PC-9 (cell line): Measurements from ENCODE around the gene DMRT1. TPM values are rescaled to one million over a fixed set of nuclear protein-coding genes. Genes with fewer than 3 reads are reported as not detected.
A peak's percentile ranks its signal among the peaks of the same experiment; 100 is the strongest.

ENCODE experiments used
- BruUV-seq: library from RNA; stranded (reverse); fragments of 400-500 nt; replicated peaks from 2 replicates; lab custom pipeline; 2021; lab: Mats Ljungman, UMichigan
- CTCF ChIA-PET: fragments of 300-600 bp; sonication (Branson Sonifier 250); formaldehyde crosslinking; loops from one replicate; lab custom pipeline; 2022; ENCODE audit warnings: antibody characterized with exemption; lab: Charles Lee
- POLR2A ChIA-PET: fragments of 300-600 bp; sonication (Branson Sonifier 250); formaldehyde crosslinking; loops from one replicate; lab custom pipeline; 2022; ENCODE audit warnings: antibody characterized with exemption; ENCODE audit not compliant: unreplicated experiment; lab: Charles Lee
- DNase-seq, 2 experiments: peaks; one replicate each; pipeline versions ENCODE4 v3.0.0 to v3.0.0-alpha.2; 2015 to 2022; ENCODE audit warnings: mixed read lengths in 1 of 2
- H2AFZ ChIP-seq: fragments of 200-600 bp; sonication (generic); 2 replicates; pipeline ENCODE4 v1.8.1; 2017; ENCODE audit warnings: antibody characterized with exemption
- H3F3A ChIP-seq: fragments of 200-600 bp; sonication (generic); 2 replicates; pipeline ENCODE4 v1.8.1; 2017; ENCODE audit warnings: antibody characterized with exemption, mild to moderate bottlenecking, low read depth; ENCODE audit not compliant: insufficient read depth
- H3K27ac ChIP-seq: fragments of 200-600 bp; sonication (generic); 2 replicates; pipeline ENCODE4 v1.6.1; 2016; ENCODE audit warnings: mixed run types
- H3K27me3 ChIP-seq: fragments of 200-600 bp; sonication (generic); 2 replicates; pipeline ENCODE4 v1.6.1; 2016; ENCODE audit warnings: low read depth, mixed run types; ENCODE audit not compliant: insufficient read depth
- H3K36me3 ChIP-seq: fragments of 200-600 bp; sonication (generic); 2 replicates; pipeline ENCODE4 v1.6.1; 2016; ENCODE audit warnings: low read depth, mixed run types
- H3K4me1 ChIP-seq: fragments of 200-600 bp; sonication (generic); replicated peaks from 2 replicates; pipeline ENCODE4 v1.6.1; 2016; ENCODE audit warnings: mixed run types; ENCODE audit not compliant: insufficient read depth
- H3K4me2 ChIP-seq: fragments of 200-600 bp; sonication (generic); 2 replicates; pipeline ENCODE4 v1.6.1; 2017; ENCODE audit warnings: mixed run types
- H3K4me3 ChIP-seq: fragments of 200-600 bp; sonication (generic); 2 replicates; pipeline ENCODE4 v1.6.1; 2016; ENCODE audit warnings: mixed run types
- H3K79me2 ChIP-seq: fragments of 200-600 bp; sonication (generic); 2 replicates; pipeline ENCODE4 v1.6.1; 2017; ENCODE audit warnings: low read depth, mixed run types
- H3K9me2 ChIP-seq: fragments of 200-600 bp; sonication (generic); 2 replicates; pipeline ENCODE4 v1.8.1; 2017; ENCODE audit warnings: mild to moderate bottlenecking; ENCODE audit not compliant: insufficient read depth
- H3K9me3 ChIP-seq: fragments of 200-600 bp; sonication (generic); 2 replicates; pipeline ENCODE4 v1.8.1; 2016; ENCODE audit warnings: low read depth; ENCODE audit not compliant: insufficient read depth
- H4K20me1 ChIP-seq: fragments of 200-600 bp; sonication (generic); 2 replicates; pipeline ENCODE4 v1.8.1; 2017; ENCODE audit not compliant: insufficient read depth
- EZH2 ChIP-seq: fragments of 200-600 bp; sonication (generic); IDR thresholded peaks from 2 replicates; pipeline ENCODE4 v1.8.0; 2017; ENCODE audit warnings: antibody characterized with exemption, low read depth
- intact Hi-C: fragments of 100-400 bp; cut with micrococcal nuclease; formaldehyde crosslinking; loops from one replicate; pipeline ENCODE4 v1.10.0; 2022; ENCODE audit not compliant: unreplicated experiment
- total RNA-seq: library from RNA; stranded (reverse); gene quantifications from 2 replicates; pipeline ENCODE4 v1.2.3, GENCODE V29; 2021
- TF ChIP-seq, protein P1 (sequence below): fragments of 200-600 bp; sonication (generic); conservative IDR thresholded peaks from 2 replicates; pipeline ENCODE4 v1.6.1; 2017; ENCODE audit warnings: mixed run types, antibody characterized with exemption, mild to moderate bottlenecking, moderate library complexity

DMRT1 gene
- total RNA-seq, 1 experiment from 2014 or later: not detected

DNA sequence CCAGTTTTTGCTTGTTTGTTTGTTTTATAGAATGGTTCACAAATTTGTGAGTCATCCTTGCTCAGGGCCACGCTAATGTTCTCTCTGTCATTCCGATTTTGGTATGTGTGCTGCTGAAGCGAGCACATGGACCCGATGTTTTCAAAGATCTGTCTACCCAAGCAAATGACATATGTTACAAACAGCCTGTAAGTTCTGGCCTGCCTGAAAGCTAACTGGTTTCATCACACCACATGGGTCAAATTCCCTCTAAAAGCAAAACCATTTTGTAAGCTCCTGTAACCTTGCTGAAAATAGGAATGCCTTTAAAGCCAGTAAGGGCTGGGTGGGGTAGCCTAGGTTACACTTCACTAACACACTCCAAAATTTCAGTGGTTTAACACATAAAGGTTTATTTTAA lies 160.3 kb downstream of the DMRT1 start:
- Histone ChIP-seq H3K4me3 (no peak overlapping the region), H3K79me2 (no peaks in the 10 kb centered on the region), H3K27me3 (no peaks in the 10 kb centered on the region), H4K20me1 (no peaks in the 10 kb centered on the region), H3K36me3 (no peaks in the 10 kb centered on the region), H3K4me2 (no peak overlapping the region), H3K4me1 (no peaks in the 10 kb centered on the region), H3F3A (no peaks in the 10 kb centered on the region), H3K9me2 (no peaks in the 10 kb centered on the region), H2AFZ (no peak overlapping the region), H3K9me3 (no peaks in the 10 kb centered on the region), H3K27ac (no peak overlapping the region)
- CTCF ChIA-PET: no interaction called here
- TF ChIP-seq, protein P1, sequence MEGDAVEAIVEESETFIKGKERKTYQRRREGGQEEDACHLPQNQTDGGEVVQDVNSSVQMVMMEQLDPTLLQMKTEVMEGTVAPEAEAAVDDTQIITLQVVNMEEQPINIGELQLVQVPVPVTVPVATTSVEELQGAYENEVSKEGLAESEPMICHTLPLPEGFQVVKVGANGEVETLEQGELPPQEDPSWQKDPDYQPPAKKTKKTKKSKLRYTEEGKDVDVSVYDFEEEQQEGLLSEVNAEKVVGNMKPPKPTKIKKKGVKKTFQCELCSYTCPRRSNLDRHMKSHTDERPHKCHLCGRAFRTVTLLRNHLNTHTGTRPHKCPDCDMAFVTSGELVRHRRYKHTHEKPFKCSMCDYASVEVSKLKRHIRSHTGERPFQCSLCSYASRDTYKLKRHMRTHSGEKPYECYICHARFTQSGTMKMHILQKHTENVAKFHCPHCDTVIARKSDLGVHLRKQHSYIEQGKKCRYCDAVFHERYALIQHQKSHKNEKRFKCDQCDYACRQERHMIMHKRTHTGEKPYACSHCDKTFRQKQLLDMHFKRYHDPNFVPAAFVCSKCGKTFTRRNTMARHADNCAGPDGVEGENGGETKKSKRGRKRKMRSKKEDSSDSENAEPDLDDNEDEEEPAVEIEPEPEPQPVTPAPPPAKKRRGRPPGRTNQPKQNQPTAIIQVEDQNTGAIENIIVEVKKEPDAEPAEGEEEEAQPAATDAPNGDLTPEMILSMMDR: no peak
- TF ChIP-seq EZH2: no peak
- intact Hi-C loops: loop anchor here (10.0 kb wide), 2 partner anchors 617 to 657 kb away; no protein-coding TSS in a partner anchor
- no peak for DNase-seq
- POLR2A ChIA-PET: no interaction called here
- BruUV-seq: no TSS peak

DNA sequence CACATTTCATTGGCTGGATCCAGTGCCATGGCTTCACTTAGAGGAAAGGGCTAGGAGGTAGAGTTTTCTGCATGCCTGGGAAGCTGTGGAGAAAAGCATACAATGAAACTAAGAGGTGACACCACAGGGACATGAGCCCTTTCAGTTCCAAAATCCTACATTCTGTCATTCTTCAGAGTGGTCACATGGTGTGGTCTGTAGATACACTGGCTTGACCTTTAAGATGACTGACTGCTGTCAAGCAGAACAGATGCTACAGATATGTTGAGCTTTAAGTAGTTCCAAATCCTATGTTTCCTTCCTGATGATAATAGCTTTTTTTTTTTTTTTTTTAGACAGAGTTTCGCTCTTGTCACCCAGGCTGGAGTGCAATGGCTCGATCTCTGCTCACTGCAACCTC lies 161.2 kb downstream of the DMRT1 start:
- H3K79me2 ChIP-seq: no peaks in the 10 kb centered on the region
- TF ChIP-seq, protein P1: no peak
- no peak for TF ChIP-seq EZH2
- intact Hi-C loops: loop anchor here (10.0 kb wide), 2 partner anchors 618 to 658 kb away; no protein-coding TSS in a partner anchor
- CTCF ChIA-PET: no interaction called here
- H3K4me2 ChIP-seq: no peak overlapping the region
- no peaks in the 10 kb centered on the region for H3K9me2 ChIP-seq
- DNase-seq: no peak
- H3K9me3 ChIP-seq: no peaks in the 10 kb centered on the region
- H3F3A ChIP-seq: no peaks in the 10 kb centered on the region
- H3K4me3 ChIP-seq: no peak overlapping the region
- H3K36me3 ChIP-seq: no peaks in the 10 kb centered on the region
- no peaks in the 10 kb centered on the region for H4K20me1 ChIP-seq
- BruUV-seq: no TSS peak
- no peak overlapping the region for H2AFZ ChIP-seq
- no peaks in the 10 kb centered on the region for H3K27me3 ChIP-seq
- no peaks in the 10 kb centered on the region for H3K4me1 ChIP-seq
- POLR2A ChIA-PET: no interaction called here
- no peak overlapping the region for H3K27ac ChIP-seq

DNA sequence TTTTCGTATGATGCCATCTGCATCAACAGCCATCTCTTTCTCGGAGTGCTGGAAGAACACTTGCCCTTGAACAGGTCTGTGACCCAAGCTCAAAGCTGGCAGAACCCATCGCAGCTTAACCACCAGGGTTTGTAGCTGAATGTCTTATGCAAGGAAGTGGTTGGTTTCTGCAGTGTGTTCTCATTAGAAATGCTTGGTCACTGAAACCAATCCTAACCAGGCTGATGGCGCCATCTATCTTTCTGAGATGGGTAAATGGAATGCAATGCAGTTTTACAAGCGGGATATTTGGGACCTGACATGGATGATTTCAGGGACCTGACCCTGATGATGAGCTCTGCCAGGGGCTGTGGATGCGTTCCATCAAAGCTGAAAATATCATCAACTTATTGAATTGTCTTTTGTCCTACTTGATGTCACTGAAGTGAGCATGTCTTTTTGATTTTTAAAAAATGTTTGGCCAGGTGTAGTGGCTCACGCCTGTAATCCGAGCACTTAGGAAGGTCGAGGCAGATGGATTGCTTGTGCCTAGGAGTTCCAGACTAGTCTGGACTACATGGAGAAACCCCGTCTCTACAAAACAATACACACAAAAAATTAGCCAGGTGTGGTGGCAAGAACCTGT lies 163.7 kb downstream of the DMRT1 start:
- ChIA-PET CTCF (interaction anchor here (0.6 kb wide), 2 partner anchors 109 to 581 kb away, joined by 3 to 9 read pairs; no protein-coding TSS in a partner anchor), POLR2A (no interaction called here)

More for the DNA sequence above, 163.7 kb downstream of the DMRT1 start:
- intact Hi-C loops: loop anchor here (2.0 to 10.0 kb wide), 4 partner anchors 112 to 660 kb away; no protein-coding TSS in a partner anchor
- Histone ChIP-seq H3K4me2 (no peak overlapping the region), H3K27me3 (no peaks in the 10 kb centered on the region), H3K36me3 (no peaks in the 10 kb centered on the region), H3K27ac (no peak overlapping the region), H3K4me1 (no peaks in the 10 kb centered on the region), H3K9me2 (no peaks in the 10 kb centered on the region), H3K4me3 (no peak overlapping the region), H4K20me1 (no peaks in the 10 kb centered on the region), H2AFZ (no peak overlapping the region), H3K79me2 (no peaks in the 10 kb centered on the region), H3F3A (no peaks in the 10 kb centered on the region), H3K9me3 (no peaks in the 10 kb centered on the region)
- peak; percentile 19 to 41 for DNase-seq
- no TSS peak for BruUV-seq
- TF ChIP-seq, protein P1: peak; percentile 58
- TF ChIP-seq EZH2: no peak
